Lower leg skin (tissue), 4 donors: ENCODE data around the gene DDB1. TPM values are rescaled to one million over a fixed set of nuclear protein-coding genes. Genes with fewer than 3 reads are reported as not detected.

Experiments
- DNase-seq, 2 donors: peaks; one replicate each; pipeline ENCODE4 v3.0.0-alpha.2; 2019; ENCODE audit warnings: low spot score in 2 of 2
- H3K4me3 ChIP-seq: fragments of 200-600 bp; sonication (generic); 2 replicates; pipeline ENCODE4 v1.5.1; 2017; ENCODE audit warnings: mild to moderate bottlenecking, low read depth; ENCODE audit not compliant: poor library complexity, severe bottlenecking
- CTCF ChIP-seq, 3 donors: fragments of 450-650 bp; IDR thresholded peaks; one replicate each; pipeline ENCODE4 v1.5.1; 2016; ENCODE audit warnings: antibody characterized with exemption in 3 of 3, mild to moderate bottlenecking in 3 of 3, moderate library complexity in 2 of 3
- POLR2A ChIP-seq, 2 donors: fragments of 450-650 bp; IDR thresholded peaks; one replicate each; pipeline ENCODE4 v1.6.1; 2016 to 2017; ENCODE audit warnings: antibody characterized with exemption in 2 of 2, mild to moderate bottlenecking in 1 of 2, moderate library complexity in 1 of 2
- WGBS, 2 donors: methylation state at CpG; one replicate each; pipeline ENCODE4 v1.1.5; 2018; 5-methylcytosine and 5-hydroxymethylcytosine counted together
- intact Hi-C: fragments of 100-400 bp; cut with DNase I; formaldehyde crosslinking; loops from one replicate; pipeline ENCODE4 v1.15.0; 2023; ENCODE audit warnings: low total_unique reads
- total RNA-seq, 4 donors: library from RNA; depleted of rRNA; stranded (reverse); fragments of >200 nt; gene quantifications; one replicate each; pipeline ENCODE4 v1.1.0, GENCODE V29; 2016

The DDB1 gene
- total RNA-seq, 4 donors from 2014 or later: 166 to 204 (median 185) TPM

- TF ChIP-seq CTCF (IDR thresholded peaks at IDR 0.05) (no peak), POLR2A (IDR thresholded peaks at IDR 0.05) (no peak)
- WGBS, 2 donors: 72 to 74% methylated on average over 4 of the region's 4 CpGs
- no peak overlapping the region for H3K4me3 ChIP-seq
- DNase-seq: no peak
- intact Hi-C loops: no loop called here
Observed at GRCh38 chr11:61266602-61267001, 66.3 kb downstream of the DDB1 start.

GRCh38 chr11:61265357-61265756 is 67.5 kb downstream of the DDB1 start:
- WGBS, 2 donors: 93% methylated on average over 14 of the region's 14 CpGs
- TF ChIP-seq CTCF (IDR thresholded peaks at IDR 0.05) (no peak), POLR2A (IDR thresholded peaks at IDR 0.05) (no peak)
- H3K4me3 ChIP-seq: no peak overlapping the region
- intact Hi-C loops: no loop called here
- no peak for DNase-seq

- intact Hi-C loops: no loop called here
- no peak for TF ChIP-seq CTCF (IDR thresholded peaks at IDR 0.05)
- no peak for TF ChIP-seq POLR2A (IDR thresholded peaks at IDR 0.05)
- no peak for DNase-seq
- WGBS, 2 donors: 91 to 94% methylated on average over 14 of the region's 14 CpGs
- H3K4me3 ChIP-seq: no peak overlapping the region
Observed at GRCh38 chr11:61264795-61265194, 68.1 kb downstream of the DDB1 start.

GRCh38 chr11:61264371-61264770 is 68.5 kb downstream of the DDB1 start:
- TF ChIP-seq CTCF (IDR thresholded peaks at IDR 0.05): no peak
- no peak for TF ChIP-seq POLR2A (IDR thresholded peaks at IDR 0.05)
- intact Hi-C loops: no loop called here
- H3K4me3 ChIP-seq: no peak overlapping the region
- WGBS, 2 donors: 90 to 91% methylated on average over 6 of the region's 6 CpGs
- no peak for DNase-seq

- TF ChIP-seq POLR2A (IDR thresholded peaks at IDR 0.05): no peak
- no peak for TF ChIP-seq CTCF (IDR thresholded peaks at IDR 0.05)
- H3K4me3 ChIP-seq: no peak overlapping the region
- 93 to 96% methylated on average over 6 of the region's 6 CpGs for WGBS, 2 donors
- DNase-seq: no peak
- intact Hi-C loops: loop anchor here (10.0 kb wide), 1 partner anchor 125 kb away; no protein-coding TSS in a partner anchor
Observed at GRCh38 chr11:61259363-61259762, 73.5 kb downstream of the DDB1 start.

GRCh38 chr11:61258546-61258945 is 74.4 kb downstream of the DDB1 start:
- DNase-seq: no peak

More at GRCh38 chr11:61258546-61258945, 74.4 kb downstream of the DDB1 start:
- intact Hi-C loops: loop anchor here (10.0 kb wide), 1 partner anchor 126 kb away; no protein-coding TSS in a partner anchor
- WGBS, 2 donors: 88 to 94% methylated on average over 9 of the region's 9 CpGs
- TF ChIP-seq CTCF (IDR thresholded peaks at IDR 0.05) (no peak), POLR2A (IDR thresholded peaks at IDR 0.05) (no peak)
- H3K4me3 ChIP-seq: no peak overlapping the region
